Measurements from ENCODE around the gene PCBP4.
"Not testable (repeated sequence)": the region's sequence is repeated elsewhere in the genome, so short reads cannot be mapped to it uniquely, and the experiment has no call there.

Gene PCBP4

DNA sequence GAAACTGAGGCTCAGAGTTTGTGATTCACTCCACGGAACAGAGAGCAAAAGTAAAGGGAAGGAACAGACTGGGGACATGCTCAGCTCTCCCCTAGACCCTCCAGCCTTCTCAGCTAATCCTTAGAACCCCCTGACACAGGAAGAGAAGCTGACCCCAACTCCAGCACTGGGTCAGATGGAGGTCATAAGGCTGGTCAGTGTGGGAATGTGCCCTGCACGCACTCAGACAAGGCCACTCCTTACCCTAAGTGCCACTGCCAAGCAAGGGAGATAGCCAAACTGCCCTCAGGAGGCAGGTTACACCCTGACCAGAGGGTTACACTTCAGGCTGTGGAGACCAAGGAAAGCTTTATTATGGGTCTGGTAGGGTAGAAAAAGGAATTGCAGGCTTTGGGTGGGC lies 27.3 kb upstream of the PCBP4 start:
- DNase-seq (ENCODE audit: low spot score): no peak

DNA sequence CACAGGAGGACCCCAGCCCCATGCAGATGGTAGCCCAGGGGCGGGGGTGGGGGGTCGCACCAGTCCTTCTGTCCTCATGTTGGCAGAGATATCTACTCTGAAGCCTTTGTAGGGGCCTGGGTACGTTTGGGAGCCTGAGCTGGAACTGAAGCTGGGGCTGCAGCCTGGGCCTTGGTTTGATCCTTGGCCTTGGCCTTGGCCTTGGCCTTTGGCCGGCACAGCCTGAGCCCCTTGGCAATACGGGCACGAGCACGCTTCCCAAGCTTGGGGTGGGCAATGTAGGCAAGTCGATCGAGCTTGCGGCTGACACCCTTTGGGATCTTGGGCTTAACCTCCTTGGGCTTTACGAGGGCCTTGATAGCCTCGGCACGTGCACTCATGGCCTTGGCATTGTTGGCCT lies 26.4 kb upstream of the PCBP4 start:
- DNase-seq (ENCODE audit: low spot score): not testable (repeated sequence)

DNA sequence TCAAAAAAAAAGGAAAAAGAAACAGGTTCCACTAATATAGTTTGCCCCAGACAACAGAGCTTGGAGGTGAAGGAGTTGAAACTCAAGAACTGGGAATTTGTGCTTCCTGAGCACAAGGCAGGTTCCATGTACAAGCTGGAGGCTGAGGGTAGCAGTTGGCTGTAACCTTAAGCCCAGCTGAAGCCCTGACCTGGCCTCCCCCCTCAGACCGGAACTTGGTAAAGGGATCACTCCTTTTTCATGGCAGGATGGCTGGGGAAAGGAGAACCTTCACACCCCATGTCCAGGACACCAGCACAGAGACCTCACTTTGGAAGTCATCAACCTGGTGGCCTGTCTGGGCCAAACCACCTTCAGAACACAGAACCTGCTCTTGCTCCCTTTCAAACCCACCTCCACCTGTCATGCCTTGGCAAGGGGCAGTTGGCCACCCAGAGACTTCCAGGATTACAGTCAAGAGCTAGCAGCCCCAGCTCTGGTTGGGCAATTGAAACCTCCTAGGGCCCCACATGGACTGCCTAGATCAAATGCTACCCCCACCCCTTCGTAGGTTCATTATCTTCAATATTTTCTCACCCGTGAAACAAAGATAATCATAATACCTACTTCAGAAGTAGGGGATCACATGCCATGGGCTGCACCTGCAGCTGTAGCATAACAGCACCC lies 24.9 kb upstream of the PCBP4 start:
- no peak for DNase-seq (ENCODE audit: low spot score)

DNA sequence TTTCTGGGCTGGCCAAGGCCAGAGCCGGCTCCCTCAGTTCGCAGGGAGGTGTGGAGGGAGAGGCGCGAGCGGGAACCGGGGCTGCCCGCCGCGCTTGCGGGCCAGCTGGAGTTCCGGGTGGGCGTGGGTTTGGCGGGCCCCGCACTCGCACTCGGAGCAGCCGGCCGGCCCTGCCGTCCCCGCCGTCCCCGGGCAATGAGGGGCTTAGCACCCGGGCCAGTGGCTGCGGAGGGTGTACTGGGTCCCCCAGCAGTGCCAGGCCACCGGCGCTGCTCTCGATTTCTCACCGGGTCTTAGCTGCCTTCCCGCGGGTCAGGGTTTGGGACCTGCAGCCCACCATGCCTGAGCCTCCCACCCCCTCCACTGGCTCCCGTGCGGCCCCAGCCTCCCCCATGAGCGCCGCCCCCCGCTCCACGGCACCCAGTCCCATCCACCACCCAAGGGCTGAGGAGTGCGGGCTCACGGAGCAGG lies 23.3 kb upstream of the PCBP4 start:
- DNase-seq (ENCODE audit: low spot score): not testable (repeated sequence)

DNA sequence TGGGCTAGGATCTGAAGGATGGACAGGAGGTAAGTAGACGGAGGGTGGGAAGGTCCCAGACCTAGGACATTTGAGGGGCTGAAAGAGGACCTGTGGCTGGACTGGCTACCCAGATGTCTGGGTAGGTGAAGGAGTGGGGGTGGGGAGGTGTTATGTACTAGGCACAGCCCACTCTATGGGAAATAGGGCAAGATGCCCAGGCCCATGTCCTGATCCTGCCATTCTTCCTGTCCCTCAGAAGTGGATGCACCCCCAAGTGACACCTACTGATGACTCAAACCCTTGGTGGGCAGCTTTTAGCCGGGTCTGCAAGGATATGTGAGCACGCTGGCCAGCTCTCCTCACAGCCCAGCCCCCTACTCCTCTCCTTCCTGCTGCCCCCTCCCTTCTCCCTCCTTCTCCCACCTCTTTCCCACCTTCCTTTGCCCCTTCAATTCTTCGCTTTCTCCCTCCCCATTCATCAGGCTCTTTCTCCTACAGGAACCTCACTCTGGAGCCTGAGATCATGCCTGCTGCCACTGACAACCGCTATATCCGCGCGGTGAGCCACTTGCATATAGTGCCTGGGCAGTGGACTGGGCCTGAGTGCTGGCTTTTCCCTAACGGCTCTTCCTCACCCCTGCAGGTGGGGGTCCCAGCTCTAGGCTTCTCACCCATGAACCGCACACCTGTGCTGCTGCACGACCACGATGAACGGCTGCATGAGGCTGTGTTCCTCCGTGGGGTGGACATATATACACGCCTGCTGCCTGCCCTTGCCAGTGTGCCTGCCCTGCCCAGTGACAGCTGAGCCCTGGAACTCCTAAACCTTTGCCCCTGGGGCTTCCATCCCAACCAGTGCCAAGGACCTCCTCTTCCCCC lies 21.3 kb upstream of the PCBP4 start:
- DNase-seq (ENCODE audit: low spot score): no peak

DNA sequence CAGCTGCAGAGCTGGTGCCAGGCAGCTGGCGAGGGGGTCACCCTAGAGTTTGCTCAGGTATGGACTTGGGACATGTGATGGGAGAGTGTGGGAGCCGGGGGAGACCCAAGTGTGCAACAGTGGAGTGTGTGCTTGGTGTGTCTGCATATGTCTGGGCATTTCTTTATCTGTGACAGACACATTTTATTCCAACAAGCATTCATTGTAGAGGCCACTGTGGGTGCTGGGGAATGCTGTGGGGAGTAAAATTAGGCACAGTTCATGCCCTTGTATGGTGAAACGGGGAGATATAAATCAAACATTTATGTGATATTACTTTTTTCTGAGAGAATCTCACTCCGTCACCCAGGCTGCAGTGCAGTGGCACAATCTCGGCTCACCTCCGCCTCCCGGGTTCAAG lies 20.3 kb upstream of the PCBP4 start:
- DNase-seq (ENCODE audit: low spot score): no peak

DNA sequence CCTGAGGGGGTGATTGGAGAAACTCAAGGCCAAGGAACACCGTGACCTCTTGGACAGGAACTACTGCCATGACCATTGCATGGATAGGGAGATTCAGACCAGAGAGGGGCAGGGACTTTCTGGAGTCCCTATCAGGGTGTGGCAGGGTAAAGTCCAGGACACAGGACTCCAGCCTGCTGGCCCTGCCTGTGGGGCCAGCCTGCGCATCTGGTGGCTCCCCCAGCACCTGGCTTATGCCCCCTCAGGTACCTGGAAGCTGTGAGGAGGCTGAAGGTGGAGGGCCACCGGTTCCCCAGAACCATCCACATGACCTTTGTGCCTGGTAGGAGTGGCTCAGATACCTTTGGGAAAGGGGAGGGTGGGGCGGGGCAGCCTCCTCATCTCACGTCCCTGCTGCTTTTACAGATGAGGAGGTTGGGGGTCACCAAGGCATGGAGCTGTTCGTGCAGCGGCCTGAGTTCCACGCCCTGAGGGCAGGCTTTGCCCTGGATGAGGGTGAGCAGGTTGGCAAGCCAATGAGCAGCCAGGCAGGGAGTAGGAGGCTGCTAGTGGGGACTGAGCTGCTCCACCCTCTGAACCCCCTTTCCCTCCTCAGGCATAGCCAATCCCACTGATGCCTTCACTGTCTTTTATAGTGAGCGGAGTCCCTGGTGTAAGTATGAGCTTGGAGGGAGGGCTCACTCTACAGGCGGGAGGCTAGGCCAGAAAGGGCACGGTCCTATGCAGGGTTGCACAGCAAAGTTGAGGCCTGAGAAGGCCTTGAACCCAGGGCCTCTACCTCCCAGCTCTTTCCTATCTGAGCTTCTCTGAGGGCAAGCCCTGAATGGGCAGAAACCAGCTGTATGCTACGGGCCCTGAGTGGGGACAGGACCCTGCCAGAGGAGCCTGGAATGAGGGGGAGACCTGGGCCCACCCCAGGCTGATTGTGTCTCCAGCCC lies 19.0 kb upstream of the PCBP4 start:
- peak; percentile 34 for DNase-seq (ENCODE audit: low spot score)

DNA sequence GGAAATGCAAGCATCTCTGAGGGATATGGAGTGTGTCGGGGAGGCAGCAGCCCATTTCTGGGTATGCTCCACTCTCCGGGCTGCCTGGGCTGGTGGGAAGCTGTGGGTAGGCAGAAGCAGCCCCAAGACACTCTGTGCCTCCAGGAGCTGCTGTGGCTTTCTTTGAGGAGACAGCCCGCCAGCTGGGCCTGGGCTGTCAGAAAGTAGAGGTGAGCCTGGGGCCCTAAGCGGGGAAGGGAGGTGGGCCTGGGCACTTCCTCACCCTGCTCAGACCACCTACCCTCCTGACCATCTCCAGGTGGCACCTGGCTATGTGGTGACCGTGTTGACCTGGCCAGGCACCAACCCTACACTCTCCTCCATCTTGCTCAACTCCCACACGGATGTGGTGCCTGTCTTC lies 17.8 kb upstream of the PCBP4 start:
- DNase-seq (ENCODE audit: low spot score): no peak

DNA sequence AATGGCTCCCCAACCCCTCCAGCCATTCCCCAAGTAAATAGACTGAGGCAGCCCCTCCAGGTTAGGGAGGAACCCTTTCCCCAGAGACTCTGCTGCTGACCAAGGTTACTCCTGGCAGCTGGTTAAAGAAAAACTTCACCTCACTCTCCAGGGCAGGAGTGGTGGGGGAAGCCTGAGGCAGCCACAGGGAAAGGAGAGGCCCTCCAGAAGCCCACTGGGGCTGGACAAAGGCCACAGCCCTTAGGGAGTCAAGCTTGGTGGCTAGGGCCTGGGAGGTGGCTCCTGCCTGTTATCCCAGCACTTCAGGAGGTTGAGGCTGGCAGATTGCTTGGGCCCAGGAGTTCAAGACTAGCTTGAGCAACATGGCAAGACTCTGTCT lies 17.0 kb upstream of the PCBP4 start:
- DNase-seq (ENCODE audit: low spot score): no peak

DNA sequence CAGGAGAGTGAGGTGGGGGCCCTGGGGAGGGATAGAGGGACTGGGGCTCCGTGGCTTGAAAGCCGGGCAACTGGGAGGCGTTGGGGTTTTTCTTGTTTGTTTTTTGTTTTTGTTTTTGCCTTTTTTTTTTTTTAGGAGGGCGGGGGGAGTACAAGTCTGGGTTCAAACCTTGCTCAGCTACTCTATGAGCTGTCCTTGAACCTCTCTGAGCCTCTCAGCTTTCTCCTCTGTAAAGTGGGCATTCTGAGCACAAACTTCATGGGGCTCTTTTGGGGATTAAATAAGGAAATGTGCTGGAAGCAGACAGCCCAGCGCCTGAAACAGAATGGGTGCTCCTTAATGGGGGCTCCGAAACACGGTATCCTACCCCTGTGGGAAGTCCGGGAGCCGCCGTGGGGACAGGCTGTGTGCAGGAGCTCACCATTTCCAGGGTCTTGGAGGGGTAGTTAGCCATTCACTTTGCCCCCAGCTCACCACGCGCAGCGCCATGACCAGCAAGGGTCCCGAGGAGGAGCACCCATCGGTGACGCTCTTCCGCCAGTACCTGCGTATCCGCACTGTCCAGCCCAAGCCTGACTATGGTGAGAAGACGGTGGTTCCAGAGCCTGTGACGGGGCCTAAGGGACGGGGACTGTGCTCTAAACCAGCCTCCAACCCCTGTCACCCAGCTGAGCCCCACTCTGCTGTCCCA lies 16.5 kb upstream of the PCBP4 start:
- no peak for DNase-seq (ENCODE audit: low spot score)

DNA sequence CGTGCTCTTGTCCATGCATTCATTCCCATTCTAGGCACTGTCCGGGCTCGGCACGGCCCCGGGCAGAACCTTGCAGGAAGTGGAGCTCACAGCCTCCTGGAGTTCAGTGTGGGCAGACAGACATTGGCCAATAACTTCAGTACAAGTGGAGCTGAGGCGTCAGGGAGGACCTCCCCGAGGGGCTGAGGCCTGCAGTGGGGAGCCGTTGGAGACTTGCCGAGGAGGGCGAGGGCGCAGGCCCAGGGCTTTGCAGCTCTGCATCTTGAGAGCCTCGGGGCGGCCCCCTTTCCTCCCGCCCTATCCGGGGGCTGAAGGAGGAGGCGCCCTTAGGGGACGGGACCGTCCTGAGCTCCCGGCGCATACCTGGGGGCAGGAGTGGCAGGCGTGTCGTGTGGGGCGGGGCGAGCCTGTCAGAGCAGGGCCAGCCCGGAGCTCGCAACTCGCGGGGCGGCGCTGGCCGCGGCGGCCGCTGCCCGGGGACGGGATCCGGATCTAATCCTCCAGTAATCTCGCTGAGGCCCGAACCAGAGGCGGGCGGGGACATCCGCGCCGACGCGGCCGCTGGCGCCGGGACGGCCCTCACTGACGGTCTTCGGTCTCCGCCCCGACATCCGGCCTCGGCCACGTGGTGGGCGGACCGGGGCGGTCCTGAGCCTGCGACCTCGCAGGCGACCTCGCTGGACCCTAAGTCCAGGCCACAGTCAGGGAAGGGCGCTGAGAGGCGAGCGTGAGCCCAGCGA lies 15.8 kb upstream of the PCBP4 start, which contains the start of gene ACY1:
Gene ACY1 (plus strand): TSS at position 698 of the 740 bp plus-strand sequence. CDS start 530 bp downstream, outside the sequence.
- DNase-seq (ENCODE audit: low spot score): peak; percentile 88

DNA sequence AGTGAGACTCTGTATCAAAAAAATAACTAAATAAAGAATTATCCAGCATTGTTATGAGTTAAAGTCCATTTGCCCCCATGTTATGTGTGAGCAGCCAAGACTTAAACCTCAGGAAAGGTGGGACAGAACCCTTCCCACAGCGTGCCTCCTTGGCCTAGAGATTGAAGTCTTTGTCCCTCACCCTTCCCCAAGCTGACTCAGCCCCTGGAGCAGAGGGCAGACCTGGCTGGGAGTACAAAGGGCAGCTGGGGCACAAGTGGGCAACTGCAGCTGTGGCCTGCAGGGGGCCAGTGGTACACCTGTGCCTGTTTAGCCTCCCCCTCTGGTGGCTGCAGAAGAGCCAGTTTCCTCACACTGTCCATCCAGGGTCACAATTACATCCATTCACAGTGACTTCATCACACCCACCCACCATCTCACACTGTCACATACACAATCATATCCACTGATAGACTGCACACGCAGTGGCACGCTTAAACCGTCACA lies 15.1 kb upstream of the PCBP4 start:
- DNase-seq (ENCODE audit: low spot score): peak; percentile 94

DNA sequence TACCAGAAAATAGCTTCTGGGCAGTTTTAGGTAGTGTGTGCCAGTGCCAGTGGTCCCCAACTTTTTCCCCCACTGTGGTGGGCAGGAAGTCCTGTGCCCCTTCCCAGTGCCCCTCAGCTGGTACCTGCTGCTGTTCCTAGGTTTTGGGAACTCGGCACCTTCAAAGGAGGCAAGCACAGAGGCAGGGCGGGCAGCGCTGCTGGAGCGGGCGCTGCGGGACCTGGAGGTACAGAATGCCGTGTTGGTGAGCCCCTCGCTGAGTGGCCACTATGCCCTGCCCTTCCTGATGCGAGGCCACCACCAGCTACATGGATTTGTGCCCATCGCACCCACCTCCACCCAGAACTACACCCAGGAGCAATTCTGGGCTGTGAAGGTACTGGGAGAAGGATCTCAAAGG lies 13.0 kb upstream of the PCBP4 start:
- no peak for DNase-seq (ENCODE audit: low spot score)

DNA sequence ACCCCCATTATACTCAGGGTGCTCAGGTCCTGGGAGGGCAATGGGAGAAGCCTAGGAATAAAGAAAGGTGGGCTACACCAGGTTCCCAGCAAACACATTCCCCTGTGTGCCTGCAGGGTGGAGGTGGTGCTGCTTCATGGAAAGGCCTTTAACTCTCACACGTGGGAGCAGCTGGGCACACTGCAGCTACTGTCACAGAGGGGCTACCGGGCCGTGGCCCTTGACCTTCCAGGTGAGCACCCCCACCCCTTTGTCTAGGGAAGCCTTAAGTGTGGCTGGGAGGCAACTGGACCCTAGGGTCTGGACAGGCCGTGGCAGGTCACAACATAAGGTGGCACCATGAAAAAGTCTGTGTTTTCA lies 10.9 kb upstream of the PCBP4 start:
- no peak for DNase-seq (ENCODE audit: low spot score)

DNA sequence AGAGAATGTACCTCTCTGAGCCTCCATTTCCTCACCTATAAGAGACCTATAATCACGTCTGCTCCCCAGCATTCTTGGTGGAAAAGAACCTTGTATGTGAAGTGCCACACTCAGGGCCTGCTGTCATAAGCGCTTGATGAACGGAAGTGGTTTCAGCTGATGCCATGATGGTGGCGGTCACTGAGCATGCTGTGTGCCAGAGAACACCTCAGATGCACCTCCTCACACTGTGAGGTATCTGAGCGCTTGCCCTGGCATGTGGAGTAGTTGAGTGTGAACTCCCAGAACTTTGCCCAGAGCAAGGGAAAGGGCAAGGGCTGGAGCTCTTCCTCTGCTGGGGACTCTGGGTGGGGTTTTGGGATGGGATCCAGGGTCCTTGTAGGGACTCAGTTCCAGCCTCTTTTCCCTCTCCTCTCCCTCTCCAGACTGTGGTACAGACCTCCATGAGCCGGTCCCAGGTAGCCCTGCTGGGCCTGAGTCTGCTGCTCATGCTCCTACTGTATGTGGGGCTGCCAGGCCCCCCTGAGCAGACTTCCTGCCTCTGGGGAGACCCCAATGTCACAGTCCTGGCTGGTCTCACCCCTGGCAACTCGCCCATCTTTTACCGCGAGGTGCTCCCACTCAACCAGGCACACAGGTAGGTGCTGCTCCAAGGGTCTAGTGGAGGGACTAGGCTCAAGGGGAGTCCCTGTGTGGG lies 10.3 kb upstream of the PCBP4 start:
- no peak for DNase-seq (ENCODE audit: low spot score)

DNA sequence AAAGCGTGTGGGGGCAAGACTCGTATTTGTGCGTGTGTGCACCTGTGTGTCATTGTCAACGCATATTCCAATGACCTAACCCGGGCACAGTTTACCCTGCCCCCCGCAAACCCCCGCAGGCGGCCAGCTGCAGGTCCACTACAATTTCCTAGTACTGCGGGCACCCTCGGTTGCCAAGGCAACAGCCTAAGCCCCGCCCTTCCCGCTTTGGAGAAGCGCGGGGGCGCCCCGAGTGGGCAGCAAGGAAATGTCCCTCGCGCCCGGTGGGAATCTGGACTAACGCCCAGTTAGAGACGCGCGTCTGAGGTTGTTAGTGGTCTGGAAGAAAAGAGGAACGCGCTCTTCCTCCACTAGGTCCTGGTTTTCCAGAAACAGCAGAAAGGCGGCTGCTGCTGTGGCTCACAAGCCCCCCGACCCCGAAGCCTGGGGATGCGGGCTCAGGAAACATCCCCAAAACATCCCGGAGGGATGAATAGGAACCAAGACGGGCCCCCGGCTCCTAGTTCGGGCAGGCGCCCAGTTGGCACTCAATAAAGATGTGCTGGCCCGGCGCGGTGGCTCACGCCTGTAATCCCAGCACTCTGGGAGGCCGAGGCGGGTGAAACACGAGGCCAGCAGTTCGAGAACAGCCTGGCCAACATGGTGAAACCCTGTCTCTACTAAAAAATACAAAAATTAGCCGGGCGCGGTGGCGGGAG lies 8.7 kb upstream of the PCBP4 start:
- DNase-seq (ENCODE audit: low spot score): peak; percentile 43

DNA sequence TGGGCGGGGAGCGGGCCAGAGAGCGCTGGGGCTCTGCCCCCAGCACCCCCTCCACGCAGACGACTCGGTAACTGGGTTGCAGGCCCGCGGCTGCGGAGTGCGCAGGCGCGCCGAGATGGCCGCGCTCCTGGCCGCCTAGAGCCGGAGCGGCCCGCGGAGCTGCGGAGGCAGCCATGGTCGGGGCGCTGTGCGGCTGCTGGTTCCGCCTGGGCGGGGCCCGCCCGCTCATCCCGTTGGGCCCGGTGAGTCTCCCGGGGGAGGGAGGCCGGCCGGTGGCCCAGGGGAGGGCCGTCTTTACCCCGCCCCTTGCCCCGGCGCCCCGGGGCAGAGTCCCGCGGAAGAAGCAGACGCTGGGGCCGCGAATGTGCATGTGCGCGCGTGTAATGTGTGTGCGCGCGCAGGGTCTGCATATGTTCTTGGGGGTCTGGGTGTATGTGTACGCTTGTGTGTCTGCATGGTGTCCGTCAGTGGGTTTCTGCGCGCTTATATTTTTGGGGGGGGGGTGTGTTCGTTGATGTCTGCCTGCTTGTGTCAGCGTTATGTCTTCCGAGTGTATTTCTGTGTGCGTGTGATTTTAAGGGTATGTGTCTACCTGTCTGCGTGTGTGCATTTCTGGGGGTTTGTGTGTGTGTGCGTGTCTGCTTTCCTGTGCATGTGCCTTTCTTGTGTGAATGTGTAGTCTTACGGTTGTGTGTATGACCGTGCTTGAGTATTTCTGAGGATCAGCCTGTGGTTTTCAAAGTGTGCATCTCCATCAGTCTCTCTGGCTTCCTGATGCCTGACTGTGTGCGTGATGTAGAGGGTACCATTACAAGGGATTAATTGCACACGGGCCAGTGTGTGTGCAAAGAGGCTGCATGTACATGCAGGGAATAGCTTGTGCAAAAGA lies 8.0 kb upstream of the PCBP4 start, which contains the start of gene ABHD14A:
Gene ABHD14A (plus strand): TSS at position 102 of the 889 bp plus-strand sequence. CDS start 72 bp downstream, at position 174.
- peak; percentile 63 for DNase-seq (ENCODE audit: low spot score)

DNA sequence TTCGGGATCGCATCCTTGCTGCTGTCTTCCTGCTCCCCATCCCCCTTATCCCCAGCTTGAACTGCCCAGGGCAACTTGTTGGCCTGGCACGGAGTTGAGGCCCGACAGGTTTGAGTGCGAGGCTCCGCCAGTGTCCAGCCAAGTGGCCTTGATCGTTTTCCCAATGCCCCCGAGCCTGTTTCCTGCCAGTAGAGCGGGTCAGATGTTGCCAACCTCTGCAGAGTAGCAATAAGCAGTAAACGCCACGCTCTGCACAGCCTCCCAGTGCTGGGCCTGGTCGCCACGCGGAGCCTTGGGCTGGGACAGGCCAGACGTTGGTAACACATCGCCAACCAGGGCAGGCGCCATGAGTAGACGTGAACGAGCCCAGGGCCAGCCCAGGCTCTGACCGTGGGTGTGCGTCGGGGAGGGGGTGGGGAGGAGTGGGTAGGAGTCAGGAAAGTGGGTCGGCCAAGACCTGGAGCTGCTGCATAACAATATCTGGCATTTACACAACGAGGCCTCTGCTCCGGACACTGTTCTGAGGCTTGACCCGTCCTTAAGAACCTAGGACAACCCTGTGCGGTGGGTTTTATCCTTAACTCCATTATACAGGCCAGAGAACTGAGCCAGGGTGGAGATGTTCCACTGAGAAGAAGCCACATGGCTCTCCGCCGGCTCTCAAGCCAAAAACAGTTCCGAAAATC lies 7.2 kb upstream of the PCBP4 start:
- DNase-seq (ENCODE audit: low spot score): no peak

All from SW480 (cell line).